ENCODE results near the gene TINAG.

GRCh38 chr6:54390362-54390761, 82.1 kb downstream of the TINAG start:
- TF ChIP-seq, protein P1, sequence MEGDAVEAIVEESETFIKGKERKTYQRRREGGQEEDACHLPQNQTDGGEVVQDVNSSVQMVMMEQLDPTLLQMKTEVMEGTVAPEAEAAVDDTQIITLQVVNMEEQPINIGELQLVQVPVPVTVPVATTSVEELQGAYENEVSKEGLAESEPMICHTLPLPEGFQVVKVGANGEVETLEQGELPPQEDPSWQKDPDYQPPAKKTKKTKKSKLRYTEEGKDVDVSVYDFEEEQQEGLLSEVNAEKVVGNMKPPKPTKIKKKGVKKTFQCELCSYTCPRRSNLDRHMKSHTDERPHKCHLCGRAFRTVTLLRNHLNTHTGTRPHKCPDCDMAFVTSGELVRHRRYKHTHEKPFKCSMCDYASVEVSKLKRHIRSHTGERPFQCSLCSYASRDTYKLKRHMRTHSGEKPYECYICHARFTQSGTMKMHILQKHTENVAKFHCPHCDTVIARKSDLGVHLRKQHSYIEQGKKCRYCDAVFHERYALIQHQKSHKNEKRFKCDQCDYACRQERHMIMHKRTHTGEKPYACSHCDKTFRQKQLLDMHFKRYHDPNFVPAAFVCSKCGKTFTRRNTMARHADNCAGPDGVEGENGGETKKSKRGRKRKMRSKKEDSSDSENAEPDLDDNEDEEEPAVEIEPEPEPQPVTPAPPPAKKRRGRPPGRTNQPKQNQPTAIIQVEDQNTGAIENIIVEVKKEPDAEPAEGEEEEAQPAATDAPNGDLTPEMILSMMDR (IDR thresholded peaks at IDR 0.05): no peak
- no peak for TF ChIP-seq POLR2A (IDR thresholded peaks at IDR 0.05)

All from adrenal gland (tissue), 5 donors.